ENCODE data around the gene NTN3.

The NTN3 gene

GRCh38 chr16:2468725-2469398 lies 2.2 kb upstream of the NTN3 start:
- no peak for TF ChIP-seq CTCF (conservative IDR thresholded peaks at IDR 0.05)
- TF ChIP-seq ZFX (IDR thresholded peaks at IDR 0.05) = no peak
- peak overlapping the region; percentile 90 for H3K27ac ChIP-seq

DNA sequence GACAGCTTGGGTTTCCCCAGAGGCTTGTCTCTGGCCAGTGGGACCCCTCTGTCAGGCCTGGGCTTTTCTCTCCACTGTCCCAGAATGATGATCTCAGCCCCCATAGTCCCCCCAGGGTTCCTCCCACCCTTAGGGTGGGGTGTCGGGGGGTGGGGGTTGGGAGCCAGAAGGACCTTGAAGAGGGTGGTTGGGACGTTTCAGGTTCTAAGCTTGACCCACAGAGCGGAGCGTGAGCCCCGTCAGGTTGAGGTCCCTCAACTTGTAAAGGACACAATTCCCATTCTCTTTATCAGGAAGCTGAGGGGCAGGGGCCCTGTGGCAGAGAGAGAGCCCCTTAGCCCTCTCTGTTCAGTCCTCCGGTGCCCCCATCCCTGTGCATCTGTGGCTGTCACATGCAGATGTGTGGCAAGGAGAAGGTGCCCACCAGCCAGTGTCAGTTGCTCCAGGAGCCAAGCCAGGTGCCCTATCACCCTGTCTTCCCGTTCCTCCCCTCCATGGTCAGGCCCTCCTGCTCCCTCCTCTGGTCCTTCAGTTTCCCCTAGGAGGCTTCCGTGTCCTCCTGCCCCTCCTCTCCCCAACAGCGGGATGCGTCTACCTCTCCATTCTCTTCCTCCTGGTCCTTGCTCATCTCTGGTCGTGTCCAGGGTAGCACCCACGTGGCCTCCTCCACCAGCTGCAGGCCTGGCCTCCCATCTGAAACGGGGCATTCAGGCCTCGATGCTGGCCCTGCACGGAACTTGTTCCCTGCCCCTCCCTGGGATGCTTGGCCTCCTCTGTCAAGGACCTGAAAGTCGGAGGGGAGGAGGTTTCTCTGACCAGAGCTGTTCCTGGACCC lies 1.5 kb upstream of the NTN3 start:
- H3K27ac ChIP-seq = peak overlapping the region; percentile 90
- TF ChIP-seq ZFX (IDR thresholded peaks at IDR 0.05) (no peak), CTCF (conservative IDR thresholded peaks at IDR 0.05) (no peak)

DNA sequence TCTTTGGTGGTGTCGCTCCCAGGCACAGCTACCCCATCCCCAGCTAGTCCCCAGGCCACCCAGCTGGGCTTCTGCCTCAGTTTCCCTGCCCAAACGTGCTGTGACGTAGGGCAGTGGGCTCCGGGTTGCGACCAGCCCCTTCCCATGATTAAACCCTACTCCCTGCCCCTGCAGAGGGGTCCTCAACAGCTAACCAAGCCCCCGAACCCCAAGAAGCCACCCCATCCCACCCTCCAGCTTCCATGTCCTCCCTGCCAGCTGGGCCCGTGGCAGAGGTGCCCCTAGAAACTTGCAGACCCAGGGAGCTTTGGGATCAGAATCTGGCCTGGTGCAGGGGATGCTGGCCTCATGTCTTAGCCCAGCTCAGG lies 879 bp upstream of the NTN3 start:
- H3K27ac ChIP-seq = peak overlapping the region; percentile 26
- TF ChIP-seq ZFX (IDR thresholded peaks at IDR 0.05) (no peak), CTCF (conservative IDR thresholded peaks at IDR 0.05) (no peak)

DNA sequence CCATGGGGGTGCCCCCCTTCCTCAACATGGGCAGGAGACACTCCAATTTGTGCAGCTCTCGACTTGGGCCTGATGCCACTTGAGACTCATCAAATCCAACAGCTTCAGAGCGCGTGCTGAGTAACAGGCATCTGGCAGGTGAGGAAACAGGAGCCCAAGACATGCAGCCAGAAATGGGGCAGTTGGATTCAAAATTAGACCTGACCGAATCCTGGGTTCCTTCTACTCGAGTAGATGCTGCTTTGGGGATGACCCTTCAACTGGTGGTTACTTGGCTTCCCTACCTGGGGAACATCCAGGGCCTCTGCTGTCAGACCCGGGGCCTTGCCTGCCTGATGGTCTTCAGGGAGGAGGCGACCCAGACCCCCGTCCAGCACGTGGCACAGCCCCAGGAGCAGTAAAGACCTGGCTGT lies 488 bp upstream of the NTN3 start:
- TF ChIP-seq ZFX (IDR thresholded peaks at IDR 0.05) (no peak), CTCF (conservative IDR thresholded peaks at IDR 0.05) (no peak)
- peak overlapping the region; percentile 26 for H3K27ac ChIP-seq

DNA sequence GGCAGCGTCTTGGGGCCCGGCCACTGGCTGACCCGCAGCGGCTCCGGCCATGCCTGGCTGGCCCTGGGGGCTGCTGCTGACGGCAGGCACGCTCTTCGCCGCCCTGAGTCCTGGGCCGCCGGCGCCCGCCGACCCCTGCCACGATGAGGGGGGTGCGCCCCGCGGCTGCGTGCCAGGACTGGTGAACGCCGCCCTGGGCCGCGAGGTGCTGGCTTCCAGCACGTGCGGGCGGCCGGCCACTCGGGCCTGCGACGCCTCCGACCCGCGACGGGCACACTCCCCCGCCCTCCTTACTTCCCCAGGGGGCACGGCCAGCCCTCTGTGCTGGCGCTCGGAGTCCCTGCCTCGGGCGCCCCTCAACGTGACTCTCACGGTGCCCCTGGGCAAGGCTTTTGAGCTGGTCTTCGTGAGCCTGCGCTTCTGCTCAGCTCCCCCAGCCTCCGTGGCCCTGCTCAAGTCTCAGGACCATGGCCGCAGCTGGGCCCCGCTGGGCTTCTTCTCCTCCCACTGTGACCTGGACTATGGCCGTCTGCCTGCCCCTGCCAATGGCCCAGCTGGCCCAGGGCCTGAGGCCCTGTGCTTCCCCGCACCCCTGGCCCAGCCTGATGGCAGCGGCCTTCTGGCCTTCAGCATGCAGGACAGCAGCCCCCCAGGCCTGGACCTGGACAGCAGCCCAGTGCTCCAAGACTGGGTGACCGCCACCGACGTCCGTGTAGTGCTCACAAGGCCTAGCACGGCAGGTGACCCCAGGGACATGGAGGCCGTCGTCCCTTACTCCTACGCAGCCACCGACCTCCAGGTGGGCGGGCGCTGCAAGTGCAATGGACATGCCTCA lies 773 bp downstream of the NTN3 start:
- H3K27ac ChIP-seq = peak overlapping the region; percentile 26
- no peak for TF ChIP-seq ZFX (IDR thresholded peaks at IDR 0.05)
- TF ChIP-seq CTCF (conservative IDR thresholded peaks at IDR 0.05) = no peak

GRCh38 chr16:2472488-2472864 lies 1.4 kb downstream of the NTN3 start:
- TF ChIP-seq ZFX (IDR thresholded peaks at IDR 0.05) (no peak), CTCF (conservative IDR thresholded peaks at IDR 0.05) (no peak)
- no peak overlapping the region for H3K27ac ChIP-seq

Measured in C4-2B (cell line).